Measurements from ENCODE around the gene SSTR3. TPM values are rescaled to one million over a fixed set of nuclear protein-coding genes. Genes with fewer than 3 reads are reported as not detected.
A peak's percentile ranks its signal among the peaks of the same experiment; 100 is the strongest.

SSTR3 gene
- total and polyA plus RNA-seq, 2 donors (not counting 1 experiment from before 2014, with no cell fraction given), result not detected

DNA sequence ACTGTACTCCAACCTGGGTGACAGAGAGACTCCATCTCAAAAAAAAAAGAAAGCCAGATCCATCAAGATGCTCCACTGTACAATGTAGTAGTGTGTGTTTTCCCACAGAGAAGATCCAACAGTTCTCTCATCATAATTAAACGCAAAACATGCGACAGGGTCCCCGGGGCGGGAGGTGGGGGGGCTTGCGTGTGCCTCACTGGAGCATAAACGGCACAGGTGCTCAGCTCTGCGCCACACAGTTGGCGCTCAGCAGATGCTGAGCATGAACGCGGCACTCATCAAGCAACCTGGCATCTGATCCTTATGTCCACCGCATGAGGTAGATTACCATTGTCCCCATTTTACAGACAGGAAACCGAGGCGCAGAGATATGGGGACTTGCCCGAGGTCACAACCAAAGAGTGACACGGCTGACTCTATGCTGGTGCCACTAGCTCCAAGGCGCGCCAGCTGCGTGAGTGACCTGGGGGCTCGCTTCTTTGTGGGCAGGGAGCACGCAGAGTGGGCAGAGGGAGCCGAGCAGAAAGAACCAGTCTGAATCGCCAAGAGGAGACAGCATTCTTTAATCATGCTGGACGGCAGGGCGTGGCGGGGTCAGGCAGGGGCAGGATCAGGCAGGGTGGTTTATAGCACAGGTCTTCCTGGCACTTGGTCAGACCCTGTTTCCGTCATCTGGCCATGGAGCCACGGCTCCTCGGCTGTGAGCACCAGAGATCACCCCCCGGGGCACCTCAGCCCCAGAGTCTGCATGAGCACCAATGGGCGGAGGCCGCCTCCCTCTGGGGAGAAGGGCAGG, 32.5 kb downstream of the SSTR3 start:
- Histone ChIP-seq H3K9me3 (ENCODE audit: control insufficient read depth, insufficient read depth, low read depth, low read length) (no peaks in the 10 kb centered on the region), H3K4me3 (replicated peaks in 1 of 4; ENCODE audit: control extremely low read depth in 1 of 4, insufficient read depth in 1 of 4, low read depth in 3 of 4, low read length in 4 of 4) (no peak overlapping the region), H4K20me1 (ENCODE audit: control insufficient read depth, extremely low read depth, insufficient read depth, low read length) (peaks cover 2% of the 10 kb centered on the region), H3K4me2 (ENCODE audit: extremely low read depth, insufficient read depth, low read length) (no peak overlapping the region), H2AFZ (ENCODE audit: low read length) (no peak overlapping the region), H3K9ac (ENCODE audit: insufficient read depth, low read length) (no peak overlapping the region), H3K79me2 (ENCODE audit: control insufficient read depth, insufficient read depth, low read length) (no peaks in the 10 kb centered on the region), H3K36me3 (ENCODE audit: control insufficient read depth, insufficient read depth, low read length) (peaks cover 2% of the 10 kb centered on the region), H3K27me3 (ENCODE audit: control insufficient read depth, insufficient read depth, low read length) (no peaks in the 10 kb centered on the region), H3K4me1 (ENCODE audit: control insufficient read depth, extremely low read depth, insufficient read depth, low read length) (peaks cover 14% of the 10 kb centered on the region), H3K27ac (ENCODE audit: insufficient read depth, low read length) (no peak overlapping the region)
- no peak for DNase-seq (ENCODE audit: low read depth in 2 of 2)
- no peak for TF ChIP-seq EZH2 (IDR thresholded peaks at IDR 0.05; ENCODE audit: low read length, missing control alignments)
- TF ChIP-seq, protein P1, sequence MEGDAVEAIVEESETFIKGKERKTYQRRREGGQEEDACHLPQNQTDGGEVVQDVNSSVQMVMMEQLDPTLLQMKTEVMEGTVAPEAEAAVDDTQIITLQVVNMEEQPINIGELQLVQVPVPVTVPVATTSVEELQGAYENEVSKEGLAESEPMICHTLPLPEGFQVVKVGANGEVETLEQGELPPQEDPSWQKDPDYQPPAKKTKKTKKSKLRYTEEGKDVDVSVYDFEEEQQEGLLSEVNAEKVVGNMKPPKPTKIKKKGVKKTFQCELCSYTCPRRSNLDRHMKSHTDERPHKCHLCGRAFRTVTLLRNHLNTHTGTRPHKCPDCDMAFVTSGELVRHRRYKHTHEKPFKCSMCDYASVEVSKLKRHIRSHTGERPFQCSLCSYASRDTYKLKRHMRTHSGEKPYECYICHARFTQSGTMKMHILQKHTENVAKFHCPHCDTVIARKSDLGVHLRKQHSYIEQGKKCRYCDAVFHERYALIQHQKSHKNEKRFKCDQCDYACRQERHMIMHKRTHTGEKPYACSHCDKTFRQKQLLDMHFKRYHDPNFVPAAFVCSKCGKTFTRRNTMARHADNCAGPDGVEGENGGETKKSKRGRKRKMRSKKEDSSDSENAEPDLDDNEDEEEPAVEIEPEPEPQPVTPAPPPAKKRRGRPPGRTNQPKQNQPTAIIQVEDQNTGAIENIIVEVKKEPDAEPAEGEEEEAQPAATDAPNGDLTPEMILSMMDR (conservative IDR thresholded peaks at IDR 0.05 in 1 of 2, IDR thresholded peaks at IDR 0.05 in 1 of 2; ENCODE audit: low read depth in 1 of 2, low read length in 2 of 2), result no peak

DNA sequence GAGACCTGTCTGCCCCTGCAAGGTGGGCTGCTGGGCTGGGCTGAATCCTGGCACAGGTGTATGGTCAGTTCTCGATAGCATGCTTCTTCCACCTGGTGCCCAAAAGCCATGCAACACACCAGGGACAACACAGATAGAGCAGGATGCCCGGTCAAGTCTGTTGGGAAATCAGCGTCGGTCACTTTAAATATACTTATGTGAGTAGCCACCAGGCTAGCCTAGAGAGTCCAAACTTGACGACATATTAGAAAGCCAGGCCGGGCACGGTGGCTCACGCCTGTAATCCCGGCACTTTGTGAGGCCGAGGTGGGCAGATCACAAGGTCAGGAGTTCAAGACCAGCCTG, 33.2 kb downstream of the SSTR3 start:
- Histone ChIP-seq H3K27ac (ENCODE audit: insufficient read depth, low read length) (no peak overlapping the region), H3K27me3 (ENCODE audit: control insufficient read depth, insufficient read depth, low read length) (no peaks in the 10 kb centered on the region), H4K20me1 (ENCODE audit: control insufficient read depth, extremely low read depth, insufficient read depth, low read length) (peaks cover 2% of the 10 kb centered on the region), H3K4me1 (ENCODE audit: control insufficient read depth, extremely low read depth, insufficient read depth, low read length) (peaks cover 14% of the 10 kb centered on the region), H3K4me3 (replicated peaks in 1 of 4; ENCODE audit: control extremely low read depth in 1 of 4, insufficient read depth in 1 of 4, low read depth in 3 of 4, low read length in 4 of 4) (no peak overlapping the region), H3K36me3 (ENCODE audit: control insufficient read depth, insufficient read depth, low read length) (peaks cover 2% of the 10 kb centered on the region), H3K4me2 (ENCODE audit: extremely low read depth, insufficient read depth, low read length) (no peak overlapping the region), H3K9ac (ENCODE audit: insufficient read depth, low read length) (no peak overlapping the region), H3K79me2 (ENCODE audit: control insufficient read depth, insufficient read depth, low read length) (no peaks in the 10 kb centered on the region), H2AFZ (ENCODE audit: low read length) (no peak overlapping the region), H3K9me3 (ENCODE audit: control insufficient read depth, insufficient read depth, low read depth, low read length) (no peaks in the 10 kb centered on the region)
- no peak for DNase-seq (ENCODE audit: low read depth in 2 of 2)
- TF ChIP-seq, protein P1 (conservative IDR thresholded peaks at IDR 0.05 in 1 of 2, IDR thresholded peaks at IDR 0.05 in 1 of 2; ENCODE audit: low read depth in 1 of 2, low read length in 2 of 2), result no peak
- no peak for TF ChIP-seq EZH2 (IDR thresholded peaks at IDR 0.05; ENCODE audit: low read length, missing control alignments)

DNA sequence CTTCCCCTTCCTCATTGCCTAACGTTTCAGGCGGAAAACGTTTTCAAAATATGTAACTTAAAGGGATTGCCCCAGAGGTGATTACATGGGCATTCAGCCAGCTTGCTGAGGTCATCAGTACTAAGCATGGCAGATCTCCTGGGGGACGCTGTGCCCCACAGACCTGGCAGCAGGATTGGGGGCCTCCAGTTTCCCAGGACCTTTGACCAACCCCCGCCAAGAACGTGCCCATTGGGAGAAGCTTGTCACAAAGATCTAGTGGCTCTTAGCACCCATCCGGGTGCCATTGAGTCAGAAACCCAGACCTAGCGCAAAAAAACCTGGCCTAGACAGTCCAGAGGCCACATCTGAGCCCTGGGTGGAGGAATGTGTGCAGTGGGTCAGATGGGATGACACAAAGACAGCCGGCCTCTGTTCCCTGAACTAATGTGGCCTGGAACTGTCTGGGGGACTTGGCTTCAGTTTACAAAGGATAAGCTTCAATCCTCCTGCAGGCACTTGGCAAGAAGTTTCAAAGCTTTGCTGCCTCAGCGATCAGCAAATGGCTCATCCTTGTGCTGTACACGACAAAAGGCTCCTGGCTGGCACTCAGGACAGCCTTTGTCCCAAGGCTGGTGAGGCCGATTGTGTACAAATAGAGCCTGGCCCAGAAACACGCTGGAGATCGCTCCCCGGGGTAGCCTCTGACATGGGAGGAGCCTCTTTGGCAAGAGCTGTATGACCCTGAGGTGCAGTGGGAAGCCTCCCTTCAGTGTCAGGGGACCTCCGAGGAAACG, 33.7 kb downstream of the SSTR3 start:
- Histone ChIP-seq H3K79me2 (ENCODE audit: control insufficient read depth, insufficient read depth, low read length) (no peaks in the 10 kb centered on the region), H3K27me3 (ENCODE audit: control insufficient read depth, insufficient read depth, low read length) (no peaks in the 10 kb centered on the region), H3K9ac (ENCODE audit: insufficient read depth, low read length) (no peak overlapping the region), H3K4me1 (ENCODE audit: control insufficient read depth, extremely low read depth, insufficient read depth, low read length) (peaks cover 14% of the 10 kb centered on the region), H4K20me1 (ENCODE audit: control insufficient read depth, extremely low read depth, insufficient read depth, low read length) (peaks cover 2% of the 10 kb centered on the region), H3K4me2 (ENCODE audit: extremely low read depth, insufficient read depth, low read length) (no peak overlapping the region), H2AFZ (ENCODE audit: low read length) (no peak overlapping the region), H3K9me3 (ENCODE audit: control insufficient read depth, insufficient read depth, low read depth, low read length) (no peaks in the 10 kb centered on the region), H3K27ac (ENCODE audit: insufficient read depth, low read length) (no peak overlapping the region), H3K36me3 (ENCODE audit: control insufficient read depth, insufficient read depth, low read length) (peaks cover 2% of the 10 kb centered on the region), H3K4me3 (replicated peaks in 1 of 4; ENCODE audit: control extremely low read depth in 1 of 4, insufficient read depth in 1 of 4, low read depth in 3 of 4, low read length in 4 of 4) (no peak overlapping the region)
- TF ChIP-seq, protein P1 (conservative IDR thresholded peaks at IDR 0.05 in 1 of 2, IDR thresholded peaks at IDR 0.05 in 1 of 2; ENCODE audit: low read depth in 1 of 2, low read length in 2 of 2), result no peak
- TF ChIP-seq EZH2 (IDR thresholded peaks at IDR 0.05; ENCODE audit: low read length, missing control alignments), result no peak
- peak; percentile 33 to 41 for DNase-seq (ENCODE audit: low read depth in 2 of 2)
